BE2C (cell line): ENCODE measurements around the gene GAREM1.

ENCODE experiments used
- DNase-seq: peaks from one replicate; pipeline ENCODE4 v3.0.0-alpha.2; 2020
- H3K27me3 ChIP-seq: fragments of 250-450 bp; sonication (Bioruptor Pico); 2 replicates; pipeline ENCODE4 v1.5.1; 2020; ENCODE audit warnings: mild to moderate bottlenecking
- H3K36me3 ChIP-seq: fragments of 250-450 bp; sonication (Bioruptor Pico); 2 replicates; pipeline ENCODE4 v1.5.1; 2020; ENCODE audit warnings: mild to moderate bottlenecking
- H3K4me1 ChIP-seq: fragments of 250-450 bp; sonication (Bioruptor Pico); 2 replicates; pipeline ENCODE4 v1.5.1; 2020
- H3K4me3 ChIP-seq: 2 replicates; pipeline ENCODE4 v1.5.1; 2011; ENCODE audit warnings: low read depth, low read length
- H3K9me3 ChIP-seq: fragments of 250-450 bp; sonication (Bioruptor Pico); 2 replicates; pipeline ENCODE4 v1.5.1; 2020
- CTCF ChIP-seq: IDR thresholded peaks from 2 replicates; pipeline ENCODE4 v1.5.1; 2012; ENCODE audit warnings: mild to moderate bottlenecking, low read depth, low read length

Gene GAREM1

GRCh38 chr18:32213693-32214092, 257.0 kb downstream of the GAREM1 start:
- H3K36me3 ChIP-seq: no peaks in the 10 kb centered on the region
- H3K4me1 ChIP-seq: no peaks in the 10 kb centered on the region
- no peaks in the 10 kb centered on the region for H3K9me3 ChIP-seq
- H3K27me3 ChIP-seq: no peaks in the 10 kb centered on the region
- H3K4me3 ChIP-seq: no peak overlapping the region
- no peak for TF ChIP-seq CTCF
- DNase-seq: no peak
